Measurements from ENCODE around the gene NF2.

The NF2 gene

GRCh38 chr22:29654420-29654819 is 51.0 kb downstream of the NF2 start:
- Histone ChIP-seq H3K27ac (no peak overlapping the region), H3K36me3 (replicated peaks) (peaks cover 5% of the 10 kb centered on the region), H3K4me3 (ENCODE audit: low read depth, low read length) (no peak overlapping the region), H3K27me3 (replicated peaks) (no peaks in the 10 kb centered on the region)
- DNase-seq: no peak
- in situ Hi-C loops (cut with HindIII; ENCODE audit: low pct_ligation_motif_present, low sequenced_read_pairs): no loop called here
- no peak for TF ChIP-seq CTCF (IDR thresholded peaks at IDR 0.05; ENCODE audit: low read depth, low read length, missing control alignments)

DNA sequence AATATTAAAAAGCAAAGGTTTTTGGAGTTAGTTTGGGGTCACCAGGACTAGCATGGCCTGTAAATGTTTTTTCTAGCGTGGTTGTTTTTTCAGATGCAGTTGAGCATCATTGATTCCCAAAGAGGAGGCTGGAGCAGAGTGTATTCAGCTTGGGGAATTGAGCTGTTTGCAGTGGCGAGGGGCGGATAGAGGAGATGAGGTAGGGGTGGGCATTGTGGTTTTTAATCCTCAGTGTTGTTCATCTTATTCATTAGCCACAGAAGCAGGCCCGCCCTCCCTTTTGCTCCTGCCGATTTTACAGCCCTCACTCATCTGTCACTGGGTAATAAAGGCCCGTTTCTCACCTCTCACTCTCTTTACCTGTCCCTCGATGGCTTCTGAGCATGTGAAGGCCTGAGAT is 51.4 kb downstream of the NF2 start:
- no peak for TF ChIP-seq CTCF (IDR thresholded peaks at IDR 0.05; ENCODE audit: low read depth, low read length, missing control alignments)

DNA sequence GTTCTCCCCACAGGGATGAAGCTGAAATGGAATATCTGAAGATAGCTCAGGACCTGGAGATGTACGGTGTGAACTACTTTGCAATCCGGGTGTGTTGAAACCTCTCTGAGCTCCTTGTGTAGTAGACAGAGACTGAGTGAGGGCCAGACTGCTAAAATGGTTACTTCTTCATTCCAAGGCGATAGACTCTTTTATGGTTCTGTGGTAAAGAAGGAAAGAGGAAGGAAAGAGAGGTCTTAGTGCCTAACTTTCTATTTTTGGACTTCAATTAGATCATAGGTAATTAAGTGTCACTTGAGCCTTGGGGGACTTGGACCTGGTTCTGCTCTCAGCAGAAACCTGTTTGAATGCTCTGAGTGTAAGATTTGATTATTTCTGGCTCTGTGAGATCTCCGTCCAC is 54.7 kb downstream of the NF2 start:
- no peaks in the 10 kb centered on the region for H3K27me3 ChIP-seq (replicated peaks)
- H3K4me3 ChIP-seq (ENCODE audit: low read depth, low read length): no peak overlapping the region
- TF ChIP-seq CTCF (IDR thresholded peaks at IDR 0.05; ENCODE audit: low read depth, low read length, missing control alignments): no peak
- peaks cover 12% of the 10 kb centered on the region for H3K36me3 ChIP-seq (replicated peaks)
- in situ Hi-C loops (cut with HindIII; ENCODE audit: low pct_ligation_motif_present, low sequenced_read_pairs): no loop called here
- no peak for DNase-seq
- H3K27ac ChIP-seq: no peak overlapping the region

More for the DNA sequence above, 51.4 kb downstream of the NF2 start:
- Histone ChIP-seq H3K4me3 (ENCODE audit: low read depth, low read length) (no peak overlapping the region), H3K27me3 (replicated peaks) (no peaks in the 10 kb centered on the region), H3K36me3 (replicated peaks) (peaks cover 7% of the 10 kb centered on the region), H3K27ac (no peak overlapping the region)
- in situ Hi-C loops (cut with HindIII; ENCODE audit: low pct_ligation_motif_present, low sequenced_read_pairs): no loop called here
- no peak for DNase-seq

- H3K27ac ChIP-seq: no peak overlapping the region
- no peaks in the 10 kb centered on the region for H3K27me3 ChIP-seq (replicated peaks)
- no peak overlapping the region for H3K4me3 ChIP-seq (ENCODE audit: low read depth, low read length)
- no peak for DNase-seq
- H3K36me3 ChIP-seq (replicated peaks): peaks cover 14% of the 10 kb centered on the region
- no peak for TF ChIP-seq CTCF (IDR thresholded peaks at IDR 0.05; ENCODE audit: low read depth, low read length, missing control alignments)
- in situ Hi-C loops (cut with HindIII; ENCODE audit: low pct_ligation_motif_present, low sequenced_read_pairs): no loop called here
These were observed 56.6 kb downstream of the NF2 start for GRCh38 chr22:29660021-29660420.

GRCh38 chr22:29661336-29661735 is 57.9 kb downstream of the NF2 start:
- in situ Hi-C loops (cut with HindIII; ENCODE audit: low pct_ligation_motif_present, low sequenced_read_pairs): no loop called here
- H3K27ac ChIP-seq: no peak overlapping the region
- no peak for TF ChIP-seq CTCF (IDR thresholded peaks at IDR 0.05; ENCODE audit: low read depth, low read length, missing control alignments)
- H3K36me3 ChIP-seq (replicated peaks): peaks cover 15% of the 10 kb centered on the region
- DNase-seq: no peak
- H3K4me3 ChIP-seq (ENCODE audit: low read depth, low read length): no peak overlapping the region
- H3K27me3 ChIP-seq (replicated peaks): no peaks in the 10 kb centered on the region

DNA sequence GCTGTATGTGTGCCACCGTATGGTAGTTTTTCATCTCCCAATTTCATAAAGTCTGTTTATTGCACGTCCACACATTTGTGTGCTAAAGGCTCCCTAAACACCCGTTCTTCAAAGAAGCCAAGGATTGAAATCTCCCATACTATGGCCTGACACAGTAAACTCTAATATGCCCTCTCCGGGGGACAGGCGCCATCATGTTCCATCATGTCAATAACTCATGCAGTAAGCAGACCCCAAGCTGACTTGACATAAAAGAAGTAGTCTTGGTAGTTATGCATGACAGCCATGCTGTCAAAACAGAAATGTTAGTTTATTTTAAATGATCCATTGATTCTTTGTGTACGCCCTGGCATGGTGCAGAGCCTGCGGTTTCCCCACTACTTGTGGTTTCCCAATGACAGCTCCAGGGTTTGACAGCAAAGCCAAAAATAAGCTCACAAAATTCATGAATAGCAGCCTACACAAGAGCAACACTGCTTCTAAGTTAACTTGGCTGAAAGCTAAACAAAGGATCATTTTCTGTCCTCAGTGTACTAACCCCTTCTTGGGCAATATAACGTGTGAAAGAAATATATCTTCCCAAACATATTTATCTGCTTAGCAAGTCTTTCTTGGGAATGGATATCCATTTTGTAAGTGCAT is 59.9 kb downstream of the NF2 start:
- H3K27ac ChIP-seq: no peak overlapping the region
- TF ChIP-seq CTCF (IDR thresholded peaks at IDR 0.05; ENCODE audit: low read depth, low read length, missing control alignments): no peak
- no peaks in the 10 kb centered on the region for H3K27me3 ChIP-seq (replicated peaks)
- peaks cover 21% of the 10 kb centered on the region for H3K36me3 ChIP-seq (replicated peaks)
- no peak overlapping the region for H3K4me3 ChIP-seq (ENCODE audit: low read depth, low read length)
- in situ Hi-C loops (cut with HindIII; ENCODE audit: low pct_ligation_motif_present, low sequenced_read_pairs): no loop called here
- no peak for DNase-seq

All from brain microvascular endothelial cell (primary cell).